ENCODE measurements around the gene MTFR1L.

Gene MTFR1L

DNA sequence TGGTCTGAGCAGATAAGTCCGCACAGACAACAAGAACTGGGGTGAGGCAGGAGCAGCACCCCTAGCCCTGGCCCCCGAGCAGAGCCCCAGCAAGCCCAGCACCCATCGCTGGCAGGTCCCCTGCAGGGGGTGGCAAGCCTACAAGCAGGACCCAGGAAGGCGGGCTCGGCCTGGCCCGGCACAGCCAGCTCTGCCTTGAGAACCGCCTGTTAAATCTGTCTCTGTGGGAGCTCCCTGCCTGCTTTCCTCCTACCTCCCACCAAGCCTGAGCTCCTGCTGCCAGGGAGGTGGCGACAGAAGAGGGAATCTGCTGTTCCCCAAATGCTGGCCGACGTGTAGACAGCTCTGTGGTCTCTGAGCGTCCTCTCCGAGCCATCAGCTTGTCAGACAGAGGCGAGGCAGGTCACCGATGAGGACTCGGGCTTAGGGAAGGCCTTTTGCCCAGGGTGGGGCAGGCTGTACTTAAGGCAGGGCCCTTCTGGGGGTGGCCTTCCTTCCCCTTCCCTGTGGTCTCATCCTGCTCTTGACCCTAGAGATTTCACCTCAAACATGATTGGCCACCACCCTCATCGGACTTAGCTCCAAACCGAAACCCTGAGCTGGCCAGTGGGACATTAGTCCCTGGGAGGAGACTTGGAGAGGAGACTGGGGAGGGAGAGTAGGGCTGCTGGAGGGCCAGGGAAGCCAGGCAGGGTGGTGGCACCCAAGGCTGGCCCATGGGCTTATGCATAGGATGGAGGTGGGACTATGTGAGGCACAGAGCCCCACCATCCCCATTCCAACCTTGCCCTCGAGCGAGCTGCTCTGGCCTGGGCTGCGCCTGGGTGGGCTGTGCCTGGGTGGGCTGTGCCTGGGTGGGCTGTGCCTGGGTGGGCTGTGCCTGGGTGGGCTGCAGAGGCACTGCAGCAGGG, 12.0 kb upstream of the MTFR1L start:
- Histone ChIP-seq H3K9me3 (no peaks in the 10 kb centered on the region), H3K36me3 (peaks cover 21 to 53% (median 45%) of the 10 kb centered on the region in 3 donors), H3K27ac (peak overlapping the region; percentile 18 to 78), H3K4me1 (peaks cover 0 to 72% (median 55%) of the 10 kb centered on the region in 4 donors), H3K27me3 (no peaks in the 10 kb centered on the region), H3K4me3 (no peak overlapping the region)
- peak; percentile 21 to 61 for DNase-seq
- intact Hi-C loops (cut with DNase I; ENCODE audit: low total_unique reads) = loop anchor here (5.0 to 10.0 kb wide), 2 partner anchors 260 to 573 kb away; partner anchors contain the start of gene SYF2
- TF ChIP-seq, protein P1, sequence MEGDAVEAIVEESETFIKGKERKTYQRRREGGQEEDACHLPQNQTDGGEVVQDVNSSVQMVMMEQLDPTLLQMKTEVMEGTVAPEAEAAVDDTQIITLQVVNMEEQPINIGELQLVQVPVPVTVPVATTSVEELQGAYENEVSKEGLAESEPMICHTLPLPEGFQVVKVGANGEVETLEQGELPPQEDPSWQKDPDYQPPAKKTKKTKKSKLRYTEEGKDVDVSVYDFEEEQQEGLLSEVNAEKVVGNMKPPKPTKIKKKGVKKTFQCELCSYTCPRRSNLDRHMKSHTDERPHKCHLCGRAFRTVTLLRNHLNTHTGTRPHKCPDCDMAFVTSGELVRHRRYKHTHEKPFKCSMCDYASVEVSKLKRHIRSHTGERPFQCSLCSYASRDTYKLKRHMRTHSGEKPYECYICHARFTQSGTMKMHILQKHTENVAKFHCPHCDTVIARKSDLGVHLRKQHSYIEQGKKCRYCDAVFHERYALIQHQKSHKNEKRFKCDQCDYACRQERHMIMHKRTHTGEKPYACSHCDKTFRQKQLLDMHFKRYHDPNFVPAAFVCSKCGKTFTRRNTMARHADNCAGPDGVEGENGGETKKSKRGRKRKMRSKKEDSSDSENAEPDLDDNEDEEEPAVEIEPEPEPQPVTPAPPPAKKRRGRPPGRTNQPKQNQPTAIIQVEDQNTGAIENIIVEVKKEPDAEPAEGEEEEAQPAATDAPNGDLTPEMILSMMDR (IDR thresholded peaks at IDR 0.05) = no peak

DNA sequence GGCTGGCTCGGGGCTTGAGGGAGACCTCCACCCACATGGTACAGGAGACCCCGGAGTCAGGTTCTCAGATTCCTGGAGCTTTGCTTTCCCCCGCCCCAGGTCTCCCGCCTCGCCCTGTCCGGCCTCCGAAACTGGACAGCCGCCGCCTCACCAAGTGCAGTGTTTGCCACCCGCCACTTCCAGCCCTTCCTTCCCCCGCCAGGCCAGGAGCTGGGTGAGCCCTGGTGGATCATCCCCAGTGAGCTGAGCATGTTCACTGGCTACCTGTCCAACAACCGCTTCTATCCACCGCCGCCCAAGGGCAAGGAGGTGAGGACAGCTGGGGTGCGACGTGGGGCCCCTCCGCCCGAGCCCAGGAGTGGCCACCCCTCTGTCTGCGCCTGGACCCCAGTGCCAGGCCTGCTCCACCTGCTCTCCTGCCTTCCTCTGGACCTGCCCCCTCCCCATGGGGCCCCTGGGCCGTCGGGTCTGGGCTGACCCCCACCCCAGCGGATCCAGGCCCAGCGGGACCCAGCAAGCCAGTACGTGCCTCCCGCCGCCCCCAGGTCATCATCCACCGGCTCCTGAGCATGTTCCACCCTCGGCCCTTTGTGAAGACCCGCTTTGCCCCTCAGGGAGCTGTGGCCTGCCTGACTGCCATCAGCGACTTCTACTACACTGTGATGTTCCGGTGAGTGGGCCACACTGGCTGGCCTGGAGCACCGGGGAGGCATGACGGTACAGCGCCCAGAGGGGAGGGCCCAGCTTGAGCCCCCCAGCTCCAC, 11.1 kb upstream of the MTFR1L start:
- intact Hi-C loops (cut with DNase I; ENCODE audit: low total_unique reads) = loop anchor here (5.0 to 10.0 kb wide), 2 partner anchors 261 to 574 kb away; partner anchors contain the start of gene SYF2
- DNase-seq = peak; percentile 16 to 64
- Histone ChIP-seq H3K4me1 (peaks cover 0 to 66% (median 46%) of the 10 kb centered on the region in 4 donors), H3K4me3 (no peak overlapping the region), H3K36me3 (peaks cover 25 to 62% (median 51%) of the 10 kb centered on the region in 3 donors), H3K9me3 (no peaks in the 10 kb centered on the region), H3K27ac (no peak overlapping the region), H3K27me3 (no peaks in the 10 kb centered on the region)
- TF ChIP-seq, protein P1 (IDR thresholded peaks at IDR 0.05) = no peak

DNA sequence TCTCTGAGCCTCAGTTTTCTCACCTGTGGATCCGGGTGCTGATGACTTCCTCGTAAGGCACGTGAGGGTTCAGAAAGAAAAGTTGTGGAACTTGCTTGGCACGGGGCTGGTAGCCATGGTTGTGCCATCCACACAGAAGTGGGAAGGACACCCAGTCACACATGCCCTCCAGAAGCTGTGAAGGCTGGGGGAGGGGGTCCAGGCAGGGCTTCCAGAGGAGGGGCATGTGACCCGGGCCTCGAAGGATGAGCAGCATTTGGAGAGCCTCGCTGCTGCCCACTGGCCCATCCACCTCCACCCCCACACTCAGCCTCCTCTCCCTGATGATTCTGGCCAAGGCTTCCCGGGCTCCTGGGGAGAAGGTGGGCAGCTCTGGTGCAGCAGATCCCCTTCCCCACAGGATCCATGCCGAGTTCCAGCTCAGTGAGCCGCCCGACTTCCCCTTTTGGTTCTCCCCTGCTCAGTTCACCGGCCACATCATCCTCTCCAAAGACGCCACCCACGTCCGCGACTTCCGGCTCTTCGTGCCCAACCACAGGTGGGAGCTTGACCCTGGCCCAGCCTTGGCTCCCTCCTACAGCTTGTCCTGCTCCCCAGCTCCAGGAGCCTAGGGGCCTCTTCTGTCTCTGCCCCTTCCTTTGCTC, 10.3 kb upstream of the MTFR1L start:
- no peak overlapping the region for H3K27ac ChIP-seq
- H3K9me3 ChIP-seq = no peaks in the 10 kb centered on the region
- intact Hi-C loops (cut with DNase I; ENCODE audit: low total_unique reads) = loop anchor here (5.0 to 10.0 kb wide), 2 partner anchors 262 to 575 kb away; partner anchors contain the start of gene SYF2
- H3K36me3 ChIP-seq = peaks cover 32 to 70% (median 59%) of the 10 kb centered on the region in 3 donors
- peak; percentile 15 to 66 for DNase-seq
- TF ChIP-seq, protein P1 (IDR thresholded peaks at IDR 0.05) = no peak
- H3K27me3 ChIP-seq = no peaks in the 10 kb centered on the region
- H3K4me3 ChIP-seq = no peak overlapping the region
- peaks cover 0 to 59% (median 39%) of the 10 kb centered on the region in 4 donors for H3K4me1 ChIP-seq

DNA sequence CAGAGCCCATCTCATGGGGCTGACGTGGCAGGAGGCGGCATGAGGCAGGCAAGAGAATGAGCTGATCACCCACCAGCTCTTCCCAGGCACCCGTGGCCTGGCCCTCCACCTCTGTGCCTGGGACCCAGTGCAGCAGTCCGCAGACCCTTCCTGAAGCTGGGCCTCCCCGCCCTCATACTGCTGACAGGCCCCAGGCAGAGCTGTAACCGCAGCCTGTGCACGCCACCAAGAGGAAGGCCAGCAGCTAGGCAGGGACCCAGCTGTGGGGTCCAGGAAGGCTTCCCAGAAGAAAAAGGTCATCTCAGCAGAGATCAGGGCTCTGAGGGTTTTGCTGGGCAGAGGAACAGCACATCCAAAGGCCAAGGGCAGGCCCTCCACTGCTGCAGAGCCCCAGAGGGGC, 9.8 kb upstream of the MTFR1L start:
- no peak overlapping the region for H3K4me3 ChIP-seq
- peak in 1 of 2 donors; percentile 48 for DNase-seq
- H3K36me3 ChIP-seq = peaks cover 34 to 75% (median 60%) of the 10 kb centered on the region in 3 donors
- no peaks in the 10 kb centered on the region for H3K9me3 ChIP-seq
- TF ChIP-seq, protein P1 (IDR thresholded peaks at IDR 0.05) = no peak
- intact Hi-C loops (cut with DNase I; ENCODE audit: low total_unique reads) = loop anchor here (5.0 to 10.0 kb wide), 3 partner anchors 203 to 575 kb away; partner anchors contain the start of gene SYF2
- H3K27ac ChIP-seq = no peak overlapping the region
- H3K27me3 ChIP-seq = no peaks in the 10 kb centered on the region
- peaks cover 0 to 54% (median 36%) of the 10 kb centered on the region in 4 donors for H3K4me1 ChIP-seq

All from tibial artery (tissue), 4 donors.